ENCODE results near the gene CDHR2.
"Not testable (repeated sequence)": the region's sequence is repeated elsewhere in the genome, so short reads cannot be mapped to it uniquely, and the experiment has no call there.

CDHR2 gene

GRCh38 chr5:176550275-176550831 lies 1.2 kb downstream of the CDHR2 start:
- H3K27ac ChIP-seq: no peak overlapping the region

DNA sequence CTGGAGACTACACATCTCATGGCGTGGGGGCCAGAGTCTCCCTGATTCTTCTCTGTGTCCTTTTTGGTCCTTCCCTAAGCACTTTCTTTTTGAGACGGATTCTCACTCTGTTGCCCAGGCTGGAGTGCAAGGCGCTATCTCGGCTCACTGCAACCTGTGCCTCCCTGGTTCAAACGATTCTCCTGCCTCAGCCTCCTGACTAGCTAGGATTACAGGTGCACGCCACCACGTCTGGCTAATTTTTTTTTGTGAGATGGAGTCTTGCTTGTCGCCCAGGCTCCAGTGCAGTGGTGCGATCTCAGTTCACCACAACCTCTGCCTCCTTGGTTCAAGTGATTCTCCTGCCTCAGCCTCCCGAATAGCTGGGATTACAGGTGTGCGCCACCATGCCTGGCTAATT lies 1.8 kb downstream of the CDHR2 start:
- H3K27ac ChIP-seq: not testable (repeated sequence)

More at GRCh38 chr5:176550275-176550831, 1.2 kb downstream of the CDHR2 start:
- TF ChIP-seq CTCF (conservative IDR thresholded peaks at IDR 0.05): no peak

GRCh38 chr5:176552332-176552869 lies 3.3 kb downstream of the CDHR2 start:
- TF ChIP-seq CTCF (conservative IDR thresholded peaks at IDR 0.05): no peak
- no peak overlapping the region for H3K27ac ChIP-seq

DNA sequence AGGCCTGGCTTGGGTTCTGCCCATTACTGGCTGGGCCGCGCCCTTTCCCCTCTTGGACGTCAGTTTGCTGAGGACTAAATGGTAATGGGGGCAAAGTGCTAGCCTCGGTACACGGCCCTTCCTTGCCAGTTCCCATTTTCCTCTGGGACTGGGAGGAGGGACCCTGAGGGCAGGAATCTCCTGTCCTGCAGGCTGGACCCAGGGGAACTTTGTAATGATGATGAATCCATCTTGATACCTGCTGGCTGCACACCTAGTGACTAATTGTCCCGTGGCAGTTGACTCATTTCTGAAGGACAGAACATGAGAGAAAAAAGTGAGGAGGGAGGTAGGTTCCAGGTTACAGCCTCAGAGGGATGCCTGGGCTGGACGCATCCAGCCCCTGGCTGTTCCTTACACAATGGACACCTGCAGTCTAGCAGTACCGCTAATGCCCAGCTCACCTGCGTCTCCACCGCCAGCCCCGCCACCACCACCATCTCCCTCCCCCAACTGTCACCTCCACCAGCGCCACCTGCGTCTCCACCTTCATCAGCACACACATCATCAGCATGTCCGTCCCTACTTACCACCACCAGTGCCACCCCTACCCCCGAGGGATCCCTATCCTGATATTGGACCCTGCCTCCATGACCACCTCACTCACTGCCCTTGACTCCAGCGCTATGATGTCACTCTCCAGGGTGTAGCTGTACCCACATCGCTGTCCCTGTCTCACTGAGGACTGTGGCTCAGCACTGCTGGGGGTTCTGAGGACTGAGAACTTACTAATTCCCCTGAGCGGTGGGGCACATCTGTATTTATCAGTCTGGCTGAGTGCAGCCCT lies 4.3 kb downstream of the CDHR2 start:
- H3K27ac ChIP-seq: no peak overlapping the region
- no peak for TF ChIP-seq CTCF (conservative IDR thresholded peaks at IDR 0.05)

GRCh38 chr5:176557846-176558245 lies 8.7 kb downstream of the CDHR2 start:
- TF ChIP-seq CTCF (conservative IDR thresholded peaks at IDR 0.05): no peak
- H3K27ac ChIP-seq: no peak overlapping the region

DNA sequence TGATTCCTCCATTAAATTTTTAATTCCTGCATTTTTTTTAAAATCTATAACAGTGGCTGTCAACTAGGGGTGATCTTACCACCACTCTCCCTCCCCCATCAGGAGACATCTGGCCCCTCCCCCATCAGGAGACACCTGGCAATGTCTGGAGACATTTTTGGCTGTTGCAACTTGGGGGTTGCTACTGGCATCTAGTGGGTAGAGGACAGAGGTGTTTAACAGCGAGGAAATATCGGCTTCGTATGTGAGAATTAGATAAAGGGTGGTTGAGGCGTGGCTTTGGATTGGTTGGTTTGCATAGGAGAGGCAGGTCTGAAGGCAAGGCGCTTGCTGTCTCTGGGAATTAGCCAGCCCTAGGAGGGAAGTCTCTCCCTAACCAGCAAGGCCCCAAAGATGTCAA lies 10.5 kb downstream of the CDHR2 start:
- no peak overlapping the region for H3K27ac ChIP-seq
- no peak; the same call in 1 of the 2 replicates for TF ChIP-seq CTCF (conservative IDR thresholded peaks at IDR 0.05)

DNA sequence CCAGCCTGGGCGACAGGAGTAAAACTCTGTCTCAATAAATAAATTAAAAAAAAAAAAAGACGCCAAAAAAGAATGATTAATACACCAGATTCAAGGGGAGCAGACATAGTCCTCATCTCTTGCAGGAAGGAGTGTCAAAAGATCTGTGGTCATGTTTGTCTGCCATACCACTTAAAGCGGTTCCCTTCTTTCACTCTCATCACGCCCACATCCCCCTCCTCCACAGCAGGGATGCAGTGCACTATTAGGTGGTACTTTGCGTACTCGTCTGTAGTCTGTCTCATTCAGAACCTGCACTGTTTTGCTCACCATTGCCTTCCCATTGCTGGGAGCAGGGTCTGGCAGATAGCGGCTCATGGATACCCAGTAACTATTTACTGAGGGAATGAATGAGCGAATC lies 11.2 kb downstream of the CDHR2 start:
- TF ChIP-seq CTCF (conservative IDR thresholded peaks at IDR 0.05): no peak
- no peak overlapping the region for H3K27ac ChIP-seq

DNA sequence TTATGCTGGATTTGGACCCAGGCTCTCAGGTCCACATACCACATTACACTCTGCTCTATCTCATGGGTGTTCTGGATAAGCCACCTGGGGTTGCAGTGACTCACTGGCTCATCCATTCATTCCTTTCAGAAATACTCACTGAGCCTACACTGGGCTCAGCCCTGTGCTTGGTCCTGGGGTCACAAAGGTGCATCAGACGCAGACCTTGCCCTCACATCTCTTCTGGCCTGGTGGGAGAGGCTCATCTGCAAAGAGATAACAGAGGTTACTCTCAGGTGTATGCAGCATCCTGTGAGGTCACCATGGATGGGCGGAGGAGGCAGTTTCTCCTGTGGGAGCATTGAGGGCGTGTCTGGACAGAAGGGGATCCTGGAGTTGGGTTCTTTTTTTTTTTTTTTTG lies 12.1 kb downstream of the CDHR2 start:
- H3K27ac ChIP-seq: no peak overlapping the region
- TF ChIP-seq CTCF (conservative IDR thresholded peaks at IDR 0.05): no peak

All from VCaP (cell line).